Erythroblast (primary cell): Measurements from ENCODE around the gene VEGFC.

ENCODE experiments used
- GATA1 ChIP-seq: IDR thresholded peaks from 2 replicates; pipeline ENCODE4 v1.6.1; 2011; ENCODE audit warnings: low read depth, mild to moderate bottlenecking, control low read depth, low read length, moderate library complexity
- POLR2A ChIP-seq: IDR thresholded peaks from 2 replicates; pipeline ENCODE4 v1.6.1; 2011; ENCODE audit warnings: mild to moderate bottlenecking, low read length

GRCh38 chr4:176795441-176795840 is 2.7 kb upstream of the VEGFC start:
- TF ChIP-seq POLR2A (no peak), GATA1 (no peak)
